ENCODE measurements around the gene LRMDA. TPM values are rescaled to one million over a fixed set of nuclear protein-coding genes. Genes with fewer than 3 reads are reported as not detected.

The LRMDA gene
- total RNA-seq, 1 experiment from 2014 or later = not detected

GRCh38 chr10:76548716-76549115 lies 1117.3 kb downstream of the LRMDA start:
- no peak for DNase-seq (ENCODE audit: low read depth)

DNA sequence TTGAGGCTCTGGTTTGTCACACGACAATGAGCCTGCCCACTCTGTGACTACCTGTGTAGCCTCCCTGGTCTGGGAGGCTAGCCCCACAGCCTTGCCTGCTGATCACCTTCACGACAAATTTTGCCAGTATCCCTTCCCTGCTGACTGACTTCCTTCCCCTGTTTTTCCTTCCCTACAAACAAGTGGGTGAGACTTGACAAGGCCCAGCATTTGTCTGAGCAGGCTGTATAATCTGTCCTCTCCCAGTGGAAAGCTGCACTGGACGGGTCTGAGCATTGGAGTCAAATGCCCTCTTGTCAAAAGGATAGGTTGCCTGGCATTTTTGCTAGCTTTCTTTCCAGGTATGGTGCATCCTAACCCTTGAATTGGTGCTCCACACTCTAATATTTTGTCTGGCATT lies 1117.7 kb downstream of the LRMDA start:
- no peak for DNase-seq (ENCODE audit: low read depth)

GRCh38 chr10:76550806-76551205 lies 1119.4 kb downstream of the LRMDA start:
- DNase-seq (ENCODE audit: low read depth) = no peak

DNA sequence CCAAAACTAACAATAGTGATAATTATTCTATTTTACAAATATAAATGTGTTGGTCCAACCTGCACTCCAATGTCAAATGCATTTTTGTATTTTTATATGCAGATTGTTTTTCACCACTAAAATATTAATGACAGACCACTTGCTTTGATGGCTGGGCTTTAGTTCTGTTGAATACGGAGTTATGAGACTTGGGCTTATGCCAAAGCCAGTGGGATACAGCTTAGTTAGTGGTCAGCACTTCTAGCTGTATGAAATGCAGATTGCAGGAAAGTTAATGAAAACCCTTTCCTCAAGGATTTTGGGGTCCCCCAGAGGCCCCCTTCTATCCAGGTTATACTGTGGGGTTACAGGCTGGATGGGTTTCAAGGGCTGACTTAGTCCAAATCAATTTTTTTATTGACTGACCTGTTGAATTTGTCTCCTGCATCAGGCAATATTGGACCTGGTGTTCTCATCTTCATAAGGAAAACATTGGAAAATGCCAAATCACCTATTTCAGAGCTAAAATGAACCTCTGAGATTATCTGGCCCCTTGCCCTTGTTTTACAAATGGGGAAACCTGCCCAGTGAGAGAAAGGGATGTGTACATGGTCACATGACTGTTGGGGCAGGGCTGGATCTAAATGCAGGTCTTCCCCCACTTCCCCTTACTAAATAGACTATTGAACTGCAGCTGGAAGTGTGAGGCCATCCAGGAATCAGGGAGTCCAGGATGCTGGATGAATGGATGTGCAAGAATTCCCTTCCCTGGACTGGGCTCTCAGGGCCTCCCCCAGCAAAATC lies 1120.9 kb downstream of the LRMDA start:
- DNase-seq (ENCODE audit: low read depth) = no peak

- no peak for DNase-seq (ENCODE audit: low read depth)
These were observed 1122.0 kb downstream of the LRMDA start for GRCh38 chr10:76553263-76554032.

DNA sequence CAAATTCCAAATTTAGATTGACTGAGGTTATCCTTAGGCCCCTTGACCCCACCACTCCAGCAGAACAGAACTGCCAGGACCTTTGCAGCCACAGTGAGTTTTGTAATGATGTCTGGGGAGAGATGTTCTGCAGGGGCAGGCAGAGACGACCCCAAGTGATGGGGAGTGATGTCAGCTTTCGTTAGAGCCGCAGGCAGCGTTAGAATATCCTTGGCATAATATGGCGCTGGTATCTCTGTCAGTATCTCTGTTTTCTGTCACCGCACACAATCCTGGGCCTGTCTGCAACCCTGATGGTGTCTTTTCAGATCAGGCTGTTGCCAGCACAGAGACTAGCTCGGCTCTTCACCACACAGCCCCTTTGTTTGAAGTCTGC lies 1122.6 kb downstream of the LRMDA start:
- no peak for DNase-seq (ENCODE audit: low read depth)

- DNase-seq (ENCODE audit: low read depth) = no peak
These were observed 1123.1 kb downstream of the LRMDA start for GRCh38 chr10:76554478-76554877.

- no peak for DNase-seq (ENCODE audit: low read depth)
These were observed 1123.7 kb downstream of the LRMDA start for GRCh38 chr10:76555067-76555670.

DNA sequence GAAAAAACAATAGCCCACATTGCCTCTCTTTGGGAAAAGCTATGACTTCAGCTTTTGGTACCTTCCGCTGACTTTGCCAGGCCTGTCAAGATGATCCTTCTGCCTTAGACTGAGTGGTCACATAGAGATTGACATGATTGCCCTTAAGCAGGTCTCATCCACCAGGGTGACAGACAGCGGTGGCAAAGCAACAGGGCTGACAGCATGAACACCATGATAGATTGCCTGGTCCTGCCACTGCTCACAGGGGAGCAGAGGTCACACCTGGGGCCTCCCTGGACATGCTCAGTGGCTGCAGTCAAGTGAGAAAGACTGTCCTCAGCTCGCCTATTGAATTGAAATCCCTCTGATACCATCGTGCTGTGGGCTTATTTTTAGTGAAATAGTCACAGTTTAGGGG lies 1125.9 kb downstream of the LRMDA start:
- DNase-seq (ENCODE audit: low read depth) = no peak

DNA sequence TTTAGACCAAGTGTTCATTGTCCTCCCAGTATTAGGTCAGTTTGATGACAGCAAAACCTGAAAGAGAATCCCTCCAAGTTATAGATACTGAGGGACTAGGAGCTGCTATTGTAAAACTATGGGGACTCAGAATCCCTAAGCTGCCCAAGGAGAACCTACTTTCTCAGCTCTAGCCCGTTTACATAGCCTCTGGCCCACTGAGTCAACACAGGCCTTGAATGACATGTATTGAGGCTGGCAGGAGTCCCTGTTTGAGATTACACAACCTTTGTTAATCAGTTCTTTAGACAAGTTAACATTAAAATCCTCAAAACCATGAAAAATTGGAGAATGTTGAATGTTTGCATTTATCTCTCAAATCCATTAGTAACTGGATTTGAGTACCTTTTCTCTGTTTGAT lies 1127.2 kb downstream of the LRMDA start:
- DNase-seq (ENCODE audit: low read depth) = peak; percentile 35

- peak; percentile 13 for DNase-seq (ENCODE audit: low read depth)
These were observed 1127.8 kb downstream of the LRMDA start for GRCh38 chr10:76558996-76559891.

- DNase-seq (ENCODE audit: low read depth) = no peak
These were observed 1128.4 kb downstream of the LRMDA start for GRCh38 chr10:76559892-76560220.

DNA sequence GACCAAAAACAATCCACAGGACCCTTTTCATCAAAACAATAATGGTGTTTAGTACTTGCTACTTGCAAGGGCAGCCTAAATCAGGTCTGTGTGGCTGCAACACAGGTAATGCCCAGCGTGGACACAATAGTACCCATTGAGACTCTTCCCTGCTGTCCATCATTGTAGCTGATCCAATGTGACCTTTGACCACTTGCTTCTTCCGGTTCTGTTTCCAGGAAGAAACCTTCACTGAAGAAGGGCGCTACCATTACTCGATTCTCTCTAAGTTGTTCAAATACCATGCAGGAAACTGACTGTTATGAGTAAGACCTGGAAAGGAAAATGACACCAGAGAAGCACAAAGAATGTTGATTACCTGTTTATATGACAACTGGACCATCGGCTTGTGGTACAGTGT lies 1128.9 kb downstream of the LRMDA start:
- no peak for DNase-seq (ENCODE audit: low read depth)

GRCh38 chr10:76563286-76563685 lies 1131.9 kb downstream of the LRMDA start:
- no peak for DNase-seq (ENCODE audit: low read depth)

DNA sequence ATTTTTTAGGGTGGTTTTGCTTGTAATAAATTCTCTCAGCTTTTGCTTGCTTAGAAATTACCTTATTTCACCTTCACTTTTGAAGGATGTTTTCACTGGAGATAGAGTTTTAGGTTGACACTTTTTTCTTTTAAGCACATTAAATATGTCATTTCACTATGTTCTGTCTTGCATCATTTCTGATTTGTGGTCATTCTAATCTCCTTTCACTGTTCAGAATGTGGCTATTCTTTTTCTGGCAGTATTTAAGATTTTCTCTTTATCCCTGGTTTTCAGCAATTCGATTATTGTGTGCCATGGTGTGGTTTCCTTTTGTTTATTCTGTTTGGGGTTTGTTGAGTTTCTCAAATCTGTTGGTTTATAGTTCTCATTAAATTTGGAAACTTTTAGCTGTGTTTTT lies 1140.6 kb downstream of the LRMDA start:
- DNase-seq (ENCODE audit: low read depth) = no peak

- DNase-seq (ENCODE audit: low read depth) = no peak
These were observed 1145.0 kb downstream of the LRMDA start for GRCh38 chr10:76576276-76576962.

GRCh38 chr10:76577455-76577854 lies 1146.0 kb downstream of the LRMDA start:
- no peak for DNase-seq (ENCODE audit: low read depth)

- no peak for DNase-seq (ENCODE audit: low read depth)
These were observed 1150.3 kb downstream of the LRMDA start for GRCh38 chr10:76581506-76582256.

- no peak for DNase-seq (ENCODE audit: low read depth)
These were observed 1151.1 kb downstream of the LRMDA start for GRCh38 chr10:76582531-76582930.

DNA sequence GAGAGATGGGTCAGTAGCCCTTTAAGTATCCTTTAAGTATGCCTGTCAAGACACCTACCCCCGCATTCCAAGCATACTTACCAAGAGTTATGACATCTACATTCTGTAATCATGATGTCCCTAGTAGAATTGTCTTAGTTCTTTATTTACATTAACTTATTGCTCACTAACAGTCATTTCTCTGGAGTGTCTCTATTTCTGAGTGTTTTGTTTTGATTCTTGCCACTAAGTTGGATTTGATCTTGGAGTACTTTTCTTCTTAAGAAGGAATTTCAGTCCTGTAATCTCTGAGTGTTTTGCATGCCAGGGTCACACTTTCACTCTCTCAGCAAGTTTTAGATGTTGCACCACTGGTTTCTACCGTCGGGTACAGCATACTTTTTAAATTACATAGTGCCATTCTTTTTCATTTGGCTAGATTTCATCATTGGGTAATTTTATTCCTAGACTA lies 1152.3 kb downstream of the LRMDA start:
- DNase-seq (ENCODE audit: low read depth) = peak; percentile 49

Measured in Daoy (cell line).